ENCODE results near the gene DMRT3.

- TF ChIP-seq CTCF (IDR thresholded peaks at IDR 0.05; ENCODE audit: low read depth, low read length, missing input control) = no peak
- no peak for TF ChIP-seq ATF3 (IDR thresholded peaks at IDR 0.05)
These were observed 31.8 kb downstream of the DMRT3 start for GRCh38 chr9:1008216-1008615.
